ENCODE data around the gene KITLG. TPM values are rescaled to one million over a fixed set of nuclear protein-coding genes. Genes with fewer than 3 reads are reported as not detected.
"Not testable (repeated sequence)": the region's sequence is repeated elsewhere in the genome, so short reads cannot be mapped to it uniquely, and the experiment has no call there.

The KITLG gene
- polyA plus RNA-seq, 12 donors = 11.6 to 27.8 (median 18.9) TPM; not detected in 1

- DNase-seq = peak; percentile 12
Observed at GRCh38 chr12:88501972-88502938, 78.0 kb downstream of the KITLG start.

GRCh38 chr12:88496891-88497371, 83.3 kb downstream of the KITLG start:
- no peak for DNase-seq

GRCh38 chr12:88496429-88496828, 83.8 kb downstream of the KITLG start:
- DNase-seq = no peak

- DNase-seq = no peak
Observed at GRCh38 chr12:88495031-88495430, 85.2 kb downstream of the KITLG start.

GRCh38 chr12:88494520-88494919, 85.8 kb downstream of the KITLG start:
- DNase-seq = no peak

GRCh38 chr12:88493636-88494035, 86.6 kb downstream of the KITLG start:
- no peak for DNase-seq

GRCh38 chr12:88490425-88490824, 89.8 kb downstream of the KITLG start:
- no peak for DNase-seq

GRCh38 chr12:88472775-88473174, 107.5 kb downstream of the KITLG start:
- DNase-seq = no peak

GRCh38 chr12:88472248-88472647, 108.0 kb downstream of the KITLG start:
- no peak for DNase-seq

GRCh38 chr12:88471331-88472045, 108.8 kb downstream of the KITLG start:
- peak; percentile 52 for DNase-seq

GRCh38 chr12:88469154-88469553, 111.1 kb downstream of the KITLG start:
- DNase-seq = no peak

- no peak for DNase-seq
Observed at GRCh38 chr12:88468581-88468980, 111.7 kb downstream of the KITLG start.

- not testable (repeated sequence) for DNase-seq
Observed at GRCh38 chr12:88466708-88467107, 113.6 kb downstream of the KITLG start.

GRCh38 chr12:88458327-88458726, 121.9 kb downstream of the KITLG start:
- DNase-seq = no peak

- DNase-seq = no peak
Observed at GRCh38 chr12:88453323-88453722, 126.9 kb downstream of the KITLG start.

- no peak for DNase-seq
Observed at GRCh38 chr12:88451205-88451604, 129.1 kb downstream of the KITLG start.

GRCh38 chr12:88450136-88450535, 130.1 kb downstream of the KITLG start:
- DNase-seq = no peak

GRCh38 chr12:88448337-88448915, 131.8 kb downstream of the KITLG start:
- DNase-seq = no peak

GRCh38 chr12:88445705-88446394, 134.4 kb downstream of the KITLG start:
- no peak for DNase-seq

GRCh38 chr12:88444481-88444880, 135.8 kb downstream of the KITLG start:
- DNase-seq = no peak

Measured in muscle of arm (tissue), 12 donors.